ENCODE results near the gene CWF19L1. TPM values are rescaled to one million over a fixed set of nuclear protein-coding genes. Genes with fewer than 3 reads are reported as not detected.
A peak's percentile ranks its signal among the peaks of the same experiment; 100 is the strongest.

Gene CWF19L1
- total and polyA plus RNA-seq, 2 of the 13 experiments (the other 11 are each of a cell fraction or from before 2014, with no cell fraction given), result 13.6 to 42.1 TPM

DNA sequence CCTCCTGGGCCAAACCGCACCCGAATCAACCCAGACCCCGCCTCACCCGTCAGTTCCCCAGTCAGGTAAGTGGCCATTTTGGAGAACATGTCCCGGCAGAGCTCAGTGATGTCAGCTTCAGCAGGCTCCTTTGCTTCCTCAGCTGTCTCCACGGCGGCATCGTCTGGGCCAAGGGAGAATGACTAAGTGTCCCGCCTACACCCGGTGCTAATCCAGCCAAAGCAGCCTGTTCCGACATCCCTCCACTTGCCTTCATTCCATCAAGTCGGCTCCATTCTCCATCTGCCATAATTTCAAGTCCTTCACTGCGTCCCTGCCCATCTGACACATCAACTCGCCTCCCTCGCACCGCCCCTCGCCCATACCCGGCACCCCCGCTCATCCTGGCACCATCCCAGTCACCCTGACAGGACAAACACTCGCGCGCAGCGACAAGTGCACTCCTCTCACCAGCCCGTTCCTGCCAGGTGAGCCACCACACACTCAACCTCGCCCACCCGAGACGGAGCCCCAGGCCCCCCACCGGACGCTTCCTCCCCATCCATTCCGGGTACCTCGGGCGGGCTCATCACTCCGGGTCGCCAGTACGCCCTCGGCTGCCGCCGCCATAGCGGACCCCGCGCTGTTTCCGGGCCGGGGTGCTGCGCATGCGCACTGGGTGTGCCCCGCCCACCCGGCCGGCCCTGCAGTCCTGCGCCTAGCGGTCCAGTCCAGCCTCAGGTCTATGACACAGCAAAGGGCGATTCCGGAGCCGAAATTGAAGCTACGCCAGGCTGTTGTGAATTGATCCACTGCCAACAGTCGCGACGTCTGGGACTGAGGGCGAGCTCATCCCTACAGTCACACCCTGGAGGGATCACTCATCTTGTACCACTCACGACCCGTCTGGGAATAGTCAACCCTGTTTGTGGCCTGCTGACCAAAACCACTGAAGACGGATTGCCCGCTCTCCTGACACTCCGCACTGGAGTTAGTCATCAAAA is 18.9 kb upstream of the CWF19L1 start, which contains the start of gene BLOC1S2 (continued):
- TF ChIP-seq KIAA2018 (CRISPR knock-in tag; IDR thresholded peaks at IDR 0.05; ENCODE audit: borderline replicate concordance) (no peak), ZNF709 (CRISPR knock-in tag; IDR thresholded peaks at IDR 0.05) (peak; percentile 59; the same call in 1 of the 2 replicates), NR0B2 (CRISPR knock-in tag; IDR thresholded peaks at IDR 0.05) (peak; percentile 64), ZNF773 (CRISPR knock-in tag; IDR thresholded peaks at IDR 0.05; ENCODE audit: borderline replicate concordance) (no peak), GATAD2A (CRISPR knock-in tag; IDR thresholded peaks at IDR 0.05) (peak; percentile 9; the same call in 1 of the 2 replicates), PTBP1 (IDR thresholded peaks at IDR 0.05; ENCODE audit: low read depth, low read length, poor library complexity, severe bottlenecking) (no peak), ZNF17 (CRISPR knock-in tag; IDR thresholded peaks at IDR 0.05) (no peak), CREB1 (IDR thresholded peaks at IDR 0.05) (no peak), CREB1 (CRISPR knock-in tag; IDR thresholded peaks at IDR 0.05) (no peak), ATAD3A (CRISPR knock-in tag; IDR thresholded peaks at IDR 0.05) (no peak), ZNF362 (CRISPR knock-in tag; IDR thresholded peaks at IDR 0.05; ENCODE audit: borderline replicate concordance) (peak; percentile 57; the same call in 1 of the 2 replicates), EP300 (IDR thresholded peaks at IDR 0.05; ENCODE audit: low read depth in 2 of 2, low read length in 2 of 2) (peak in 1 of 2 experiments; percentile 10; a peak in 1 of 4 replicates), EP300 (CRISPR knock-in tag; IDR thresholded peaks at IDR 0.05; ENCODE audit: borderline replicate concordance) (0 out of 2 replicates have a peak, but pooled peaks have one; percentile 9), CENPBD1 (CRISPR knock-in tag; IDR thresholded peaks at IDR 0.05; ENCODE audit: borderline replicate concordance, low read depth) (no peak), JDP2 (CRISPR knock-in tag; IDR thresholded peaks at IDR 0.05; ENCODE audit: borderline replicate concordance) (no peak), THAP7 (CRISPR knock-in tag; IDR thresholded peaks at IDR 0.05) (no peak), ZNF224 (CRISPR knock-in tag; IDR thresholded peaks at IDR 0.05) (peak; percentile 88; the same call in 1 of the 2 replicates)

Data from HepG2 (cell line).